ENCODE data around the gene PRCD.

The PRCD gene

GRCh38 chr17:76570877-76571471 is 31.1 kb downstream of the PRCD start:
- no peak for DNase-seq (ENCODE audit: low spot score)

GRCh38 chr17:76572201-76572910 is 32.5 kb downstream of the PRCD start:
- no peak for DNase-seq (ENCODE audit: low spot score)

- no peak for DNase-seq (ENCODE audit: low spot score)
Measured at GRCh38 chr17:76573096-76573495, 33.3 kb downstream of the PRCD start.

DNA sequence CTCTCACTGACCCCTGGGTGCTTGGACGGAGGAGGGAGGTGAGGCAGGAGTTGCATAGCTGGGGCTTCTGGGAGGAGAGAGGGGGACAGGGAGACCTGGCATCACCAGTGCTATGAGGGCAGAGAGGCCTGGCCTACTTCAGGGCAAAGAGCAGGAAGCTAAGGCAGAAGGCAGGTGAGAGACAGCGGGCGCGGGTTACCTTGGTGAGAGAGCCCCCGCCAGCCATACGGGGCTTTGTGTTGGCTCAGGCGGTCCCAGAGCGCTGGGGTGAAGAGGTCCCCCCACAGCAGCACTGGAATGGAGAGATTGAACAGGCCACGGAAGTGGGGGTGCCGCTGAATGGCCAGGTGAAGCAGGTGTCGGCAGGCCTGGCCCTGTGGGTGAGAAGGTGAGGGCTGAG is 34.3 kb downstream of the PRCD start:
- DNase-seq (ENCODE audit: low spot score): no peak

DNA sequence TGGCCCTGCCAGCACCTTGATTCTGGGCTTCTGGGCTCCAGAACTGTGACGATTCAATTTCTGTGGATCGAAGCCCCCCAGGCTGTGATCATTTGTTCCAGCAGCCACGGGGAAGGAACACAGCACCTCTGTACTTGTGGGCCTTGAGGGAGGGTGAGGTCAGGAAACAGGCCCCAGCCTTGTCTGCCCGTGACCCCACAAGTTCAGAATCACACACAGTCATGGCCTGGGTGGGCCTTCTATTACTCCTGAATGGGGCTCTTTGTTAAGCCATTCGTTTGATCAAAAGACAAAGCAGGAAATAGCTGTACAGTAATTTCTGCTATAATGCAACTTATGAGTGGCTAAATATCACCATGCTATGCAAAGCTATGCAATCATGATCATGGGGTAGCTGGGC is 35.7 kb downstream of the PRCD start:
- no peak for DNase-seq (ENCODE audit: low spot score)

- no peak for DNase-seq (ENCODE audit: low spot score)
Measured at GRCh38 chr17:76576189-76576588, 36.3 kb downstream of the PRCD start.

GRCh38 chr17:76577876-76578275 is 38.0 kb downstream of the PRCD start:
- no peak for DNase-seq (ENCODE audit: low spot score)

DNA sequence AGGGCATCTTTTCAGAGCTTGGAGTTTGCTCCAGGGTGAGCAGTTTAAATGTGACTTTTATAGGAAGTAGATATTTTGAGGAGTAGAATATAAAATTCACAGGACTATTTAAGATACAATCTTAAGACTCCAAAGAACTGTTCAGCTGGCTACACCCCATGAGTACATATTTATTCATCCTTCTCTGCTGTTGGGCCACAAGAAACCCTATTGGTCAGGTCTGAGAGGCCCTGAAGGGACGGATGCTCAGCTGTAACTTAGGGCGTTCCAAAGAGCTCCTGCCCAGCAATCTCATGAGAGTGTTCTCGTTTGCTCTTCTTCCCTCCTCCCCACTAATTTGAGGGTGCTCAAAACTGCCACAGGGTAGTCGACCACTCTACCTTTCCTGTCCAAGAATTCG is 38.5 kb downstream of the PRCD start:
- DNase-seq (ENCODE audit: low spot score): no peak

DNA sequence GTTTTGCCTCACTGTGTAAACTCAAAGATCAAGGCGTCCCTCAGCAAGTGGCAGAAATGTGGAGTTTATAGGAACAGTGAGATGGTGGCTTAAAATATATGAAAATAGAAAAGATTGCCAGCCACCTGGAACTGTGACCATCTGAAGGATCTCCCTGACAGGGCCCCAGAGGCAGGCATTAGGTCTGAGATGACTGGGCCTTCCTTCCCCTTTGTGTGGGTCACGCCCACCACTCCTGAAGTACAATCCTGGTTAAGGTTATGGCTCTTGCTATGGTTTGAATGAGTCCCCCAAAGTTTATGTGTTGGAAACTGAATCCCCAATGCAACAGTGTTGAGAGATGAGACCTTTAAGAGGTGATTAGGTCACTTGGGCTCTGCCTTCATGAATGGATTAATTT is 39.4 kb downstream of the PRCD start:
- DNase-seq (ENCODE audit: low spot score): no peak

- no peak for DNase-seq (ENCODE audit: low spot score)
Measured at GRCh38 chr17:76581515-76581914, 41.7 kb downstream of the PRCD start.

DNA sequence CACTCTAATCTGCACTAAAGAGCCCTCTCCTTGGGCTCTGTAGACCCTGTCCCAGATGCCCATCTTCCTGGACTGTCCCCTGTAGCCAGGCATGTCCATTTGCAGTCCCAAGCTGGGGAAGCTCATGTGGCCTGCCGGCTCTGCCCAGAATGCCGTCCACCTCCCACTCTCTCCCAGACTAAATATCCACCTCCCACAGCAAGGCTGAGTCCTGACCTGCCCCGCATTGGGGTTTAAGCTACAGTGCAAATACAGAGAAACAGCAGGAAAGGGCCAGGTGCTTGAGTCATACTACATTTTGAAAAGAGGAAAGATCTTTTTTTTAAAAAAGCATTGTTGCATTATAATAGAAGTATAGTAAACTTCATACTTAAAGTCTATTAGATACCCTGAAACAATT is 42.8 kb downstream of the PRCD start:
- DNase-seq (ENCODE audit: low spot score): no peak

DNA sequence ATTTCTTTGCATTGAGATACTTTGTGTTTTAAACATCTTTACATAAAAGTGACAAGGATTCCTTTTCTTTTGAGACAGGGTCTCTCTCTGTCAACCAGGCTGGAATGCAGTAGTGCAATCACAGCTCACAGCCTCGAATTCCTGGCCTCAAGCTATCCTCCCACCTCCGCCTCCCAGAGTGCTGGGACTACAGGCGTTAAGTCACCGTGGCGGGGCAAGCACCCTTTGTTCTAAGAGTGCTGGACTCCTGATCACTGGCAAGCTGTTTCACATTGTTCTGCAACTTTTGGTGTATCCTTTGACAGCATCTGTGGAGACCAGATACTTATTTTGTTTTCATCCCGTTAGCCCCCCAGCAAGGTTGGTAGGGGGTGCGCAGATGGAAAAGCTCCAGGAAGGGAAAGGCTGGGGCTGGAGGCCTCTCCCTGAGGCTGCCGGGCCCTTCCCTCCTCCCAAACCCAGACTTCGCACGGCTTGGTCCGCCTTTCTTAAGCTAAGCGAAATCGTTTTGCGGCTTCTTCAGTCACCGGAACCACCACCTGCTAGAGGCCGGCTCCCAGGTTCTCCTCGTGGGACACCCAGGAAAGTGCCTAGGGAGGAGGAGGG is 44.7 kb downstream of the PRCD start:
- no peak for DNase-seq (ENCODE audit: low spot score)

DNA sequence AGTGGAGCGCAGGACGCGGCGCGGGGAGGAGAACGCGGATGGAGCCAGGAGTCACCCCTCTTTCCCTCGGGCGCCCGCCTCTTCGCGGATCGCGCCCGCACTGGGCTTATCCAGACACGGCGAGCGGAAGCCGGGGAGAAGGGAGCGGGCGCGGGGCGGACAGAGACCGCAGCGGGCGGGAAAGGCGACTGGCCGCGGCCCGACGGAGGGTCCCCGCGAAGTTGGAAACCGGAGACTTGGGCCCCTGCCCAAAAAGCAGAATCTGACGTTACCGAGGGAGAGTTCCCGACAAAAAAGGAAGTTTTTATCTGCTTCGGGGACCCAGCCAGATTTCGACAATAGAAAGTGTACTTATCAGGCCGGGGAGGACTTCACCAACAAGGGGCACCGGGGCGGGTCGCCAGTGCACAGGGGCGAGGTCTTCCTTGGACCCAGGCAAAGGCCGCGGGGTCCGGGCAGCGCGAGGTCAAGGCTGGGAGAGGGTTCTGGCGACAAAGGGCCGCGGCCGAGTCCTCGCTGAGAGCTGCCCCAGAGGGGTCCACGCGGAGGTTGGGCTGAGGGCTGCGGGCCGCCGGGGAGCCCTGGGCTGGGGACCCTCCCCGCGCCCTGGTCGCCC is 45.3 kb downstream of the PRCD start:
- no peak for DNase-seq (ENCODE audit: low spot score)

GRCh38 chr17:76585649-76586593 is 46.1 kb downstream of the PRCD start, which contains the start of gene ST6GALNAC2:
Gene ST6GALNAC2, minus strand, starts transcription at chr17:76585860. Its CDS starts 52 bp downstream, at chr17:76585808.
- DNase-seq (ENCODE audit: low spot score): no peak

- DNase-seq (ENCODE audit: low spot score): no peak
Measured at GRCh38 chr17:76586741-76587487, 47.1 kb downstream of the PRCD start.

GRCh38 chr17:76588182-76588581 is 48.3 kb downstream of the PRCD start:
- DNase-seq (ENCODE audit: low spot score): no peak

DNA sequence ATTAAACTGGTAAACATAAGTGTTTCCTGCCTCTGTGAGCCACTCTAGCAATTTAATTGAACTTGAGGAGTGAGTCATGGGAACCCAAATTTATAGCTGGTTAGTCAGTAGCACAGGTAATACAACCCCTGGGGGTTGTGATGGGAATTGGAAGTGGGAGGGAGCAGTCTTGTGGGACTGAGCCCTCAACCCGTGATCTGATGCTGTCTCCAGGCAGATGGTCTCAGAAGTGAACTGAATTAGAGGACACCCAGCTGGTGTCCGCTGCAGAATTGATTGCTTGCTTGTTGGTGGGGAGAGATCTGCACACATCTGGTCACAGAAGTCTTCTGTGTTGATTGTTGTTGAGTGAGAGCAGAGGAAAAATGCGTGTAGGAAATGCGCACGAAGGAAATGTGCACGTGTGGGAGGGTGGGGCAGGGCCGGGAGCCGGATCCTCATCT is 53.6 kb downstream of the PRCD start:
- DNase-seq (ENCODE audit: low spot score): no peak

DNA sequence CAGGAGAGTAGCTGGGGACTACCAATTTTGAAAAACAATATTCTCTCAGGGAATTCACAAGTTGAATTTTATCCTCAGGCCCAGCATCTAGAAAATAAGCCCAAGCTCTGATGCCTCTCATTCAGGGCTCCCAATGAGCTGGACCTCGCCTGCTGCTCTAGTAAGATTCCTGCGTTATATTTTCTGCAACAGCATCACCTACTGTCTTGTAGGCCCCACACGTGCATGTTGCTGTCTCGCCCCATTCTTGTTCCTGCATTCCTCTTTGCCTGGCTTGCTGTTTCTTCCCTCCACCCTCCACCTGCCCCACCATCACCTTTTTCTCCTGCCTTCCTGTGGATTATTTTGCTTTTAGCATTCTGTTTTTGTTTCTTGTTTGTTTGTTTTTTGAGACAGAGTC is 54.1 kb downstream of the PRCD start:
- DNase-seq (ENCODE audit: low spot score): no peak

DNA sequence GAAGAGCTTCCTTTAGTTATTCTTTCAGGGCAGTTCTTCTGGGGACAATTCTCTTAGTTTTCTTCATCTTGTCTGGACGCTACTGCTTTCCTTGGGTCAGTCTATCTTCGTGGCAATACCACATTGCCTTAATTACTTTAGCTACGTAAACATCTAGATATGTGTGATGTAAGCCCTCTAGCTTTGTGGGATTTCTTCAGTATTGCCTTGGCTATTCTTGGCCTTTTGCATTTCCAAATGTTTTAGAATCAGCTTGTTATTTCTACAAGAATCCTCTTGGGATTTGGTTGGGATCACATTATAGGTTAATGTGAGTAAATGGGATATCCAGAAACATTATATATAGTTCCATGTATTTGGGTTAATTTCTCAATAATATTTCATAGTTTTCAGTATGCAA is 54.8 kb downstream of the PRCD start:
- DNase-seq (ENCODE audit: low spot score): no peak

Measured in left forelimb (tissue), 1 donor.